Astrocyte (in vitro differentiated cells and primary cell): ENCODE data around the gene MMAA. TPM values are rescaled to one million over a fixed set of nuclear protein-coding genes. Genes with fewer than 3 reads are reported as not detected.

Experiments
- DNase-seq: peaks from one replicate; pipeline ENCODE4 v3.0.0-alpha.2; 2010; ENCODE audit warnings: low read depth
- FAIRE-seq: peaks from 2 replicates; lab custom pipeline; 2011; peaks lifted over from hg19 to GRCh38; lab: Jason Lieb, UNC
- H2AFZ ChIP-seq: 2 replicates; pipeline ENCODE4 v1.6.0; 2012; ENCODE audit warnings: low read depth, low read length, inconsistent platforms
- H3K27ac ChIP-seq: 2 replicates; pipeline ENCODE4 v1.5.1; 2011; ENCODE audit warnings: low read depth, low read length, inconsistent platforms
- H3K27me3 ChIP-seq: 2 replicates; pipeline ENCODE4 v1.6.0; 2011; ENCODE audit warnings: low read length, inconsistent platforms; ENCODE audit not compliant: insufficient read depth
- H3K36me3 ChIP-seq: 2 replicates; pipeline ENCODE4 v1.5.1; 2011; ENCODE audit warnings: low read length, inconsistent platforms; ENCODE audit not compliant: insufficient read depth
- H3K4me1 ChIP-seq: 2 replicates; pipeline ENCODE4 v1.5.1; 2011; ENCODE audit warnings: low read length, inconsistent platforms; ENCODE audit not compliant: insufficient read depth
- H3K4me2 ChIP-seq: 2 replicates; pipeline ENCODE4 v1.6.0; 2012; ENCODE audit warnings: low read length, inconsistent platforms
- H3K4me3 ChIP-seq: 2 replicates; pipeline ENCODE4 v1.5.1; 2011; ENCODE audit warnings: low read depth, mild to moderate bottlenecking, low read length, inconsistent platforms; ENCODE audit not compliant: insufficient read depth
- H3K79me2 ChIP-seq: 2 replicates; pipeline ENCODE4 v1.6.0; 2012; ENCODE audit warnings: mild to moderate bottlenecking, low read length, inconsistent platforms; ENCODE audit not compliant: insufficient read depth
- H3K9ac ChIP-seq: 2 replicates; pipeline ENCODE4 v1.6.0; 2012; ENCODE audit warnings: mild to moderate bottlenecking, low read length, inconsistent platforms
- H3K9me3 ChIP-seq: 2 replicates; pipeline ENCODE4 v1.5.1; 2012; ENCODE audit warnings: low read depth, mild to moderate bottlenecking, low read length, inconsistent platforms; ENCODE audit not compliant: insufficient read depth
- H4K20me1 ChIP-seq: 2 replicates; pipeline ENCODE4 v1.6.0; 2012; ENCODE audit warnings: low read length, inconsistent platforms; ENCODE audit not compliant: insufficient read depth
- H3K27ac Mint-ChIP-seq: one replicate; pipeline ENCODE4 v1.8.0; 2021; ENCODE audit warnings: mild to moderate bottlenecking, mixed read lengths; ENCODE audit not compliant: unreplicated experiment
- H3K27me3 Mint-ChIP-seq: one replicate; pipeline ENCODE4 v1.8.0; 2021; ENCODE audit warnings: low read depth, mixed read lengths; ENCODE audit not compliant: unreplicated experiment
- H3K36me3 Mint-ChIP-seq: one replicate; pipeline ENCODE4 v1.8.0; 2021; ENCODE audit warnings: low read depth, mixed read lengths; ENCODE audit not compliant: unreplicated experiment
- H3K4me1 Mint-ChIP-seq: one replicate; pipeline ENCODE4 v1.8.0; 2021; ENCODE audit warnings: low read depth, mixed read lengths; ENCODE audit not compliant: unreplicated experiment
- H3K4me3 Mint-ChIP-seq: one replicate; pipeline ENCODE4 v1.8.0; 2021; ENCODE audit warnings: mild to moderate bottlenecking, moderate library complexity, mixed read lengths; ENCODE audit not compliant: unreplicated experiment
- H3K9me3 Mint-ChIP-seq: one replicate; pipeline ENCODE4 v1.8.0; 2021; ENCODE audit warnings: mild to moderate bottlenecking, mixed read lengths; ENCODE audit not compliant: unreplicated experiment
- CTCF ChIP-seq: IDR thresholded peaks from 2 replicates; pipeline ENCODE4 v1.5.1; 2011; ENCODE audit warnings: low read depth, mild to moderate bottlenecking, inconsistent platforms, low read length, moderate library complexity; ENCODE audit not compliant: insufficient read depth
- EZH2 ChIP-seq: IDR thresholded peaks from 2 replicates; pipeline ENCODE4 v1.6.1; 2012; ENCODE audit warnings: mild to moderate bottlenecking, low read length, inconsistent platforms; ENCODE audit not compliant: insufficient read depth
- total RNA-seq: library from RNA; stranded (reverse); gene quantifications from 2 replicates; pipeline ENCODE4 v1.2.1, GENCODE V29; 2021

Gene MMAA
- total RNA-seq, 1 donor from 2014 or later = 8.5 TPM

GRCh38 chr4:145623831-145624230, 4.6 kb downstream of the MMAA start:
- H3K27ac ChIP-seq = no peak overlapping the region
- H3K4me3 Mint-ChIP-seq = no peak overlapping the region
- H3K4me3 ChIP-seq = no peak overlapping the region
- H3K27ac Mint-ChIP-seq = peak overlapping the region; percentile 94
- TF ChIP-seq CTCF = no peak
- no peak for TF ChIP-seq EZH2
- no peaks in the 10 kb centered on the region for H3K9me3 ChIP-seq
- peaks cover 10% of the 10 kb centered on the region for H3K36me3 Mint-ChIP-seq
- H3K4me1 Mint-ChIP-seq = peaks cover 14% of the 10 kb centered on the region
- H3K4me2 ChIP-seq = peak overlapping the region; percentile 19
- no peak overlapping the region for H3K9ac ChIP-seq
- no peaks in the 10 kb centered on the region for H4K20me1 ChIP-seq
- no peaks in the 10 kb centered on the region for H3K27me3 ChIP-seq
- peaks cover 3% of the 10 kb centered on the region for H3K79me2 ChIP-seq
- DNase-seq (peak; percentile 42), FAIRE-seq (peak; percentile 97)
- H2AFZ ChIP-seq = no peak overlapping the region
- no peaks in the 10 kb centered on the region for H3K27me3 Mint-ChIP-seq
- peaks cover 7% of the 10 kb centered on the region for H3K4me1 ChIP-seq
- H3K36me3 ChIP-seq = no peaks in the 10 kb centered on the region
- H3K9me3 Mint-ChIP-seq = peaks cover 3% of the 10 kb centered on the region

GRCh38 chr4:145625677-145626622, 6.8 kb downstream of the MMAA start:
- no peak for TF ChIP-seq EZH2
- TF ChIP-seq CTCF = no peak

GRCh38 chr4:145626623-145626982, 7.4 kb downstream of the MMAA start:
- H3K4me3 ChIP-seq = no peak overlapping the region
- no peak overlapping the region for H2AFZ ChIP-seq
- H3K9me3 ChIP-seq = no peaks in the 10 kb centered on the region
- H3K79me2 ChIP-seq = no peaks in the 10 kb centered on the region
- H3K4me3 Mint-ChIP-seq = no peak overlapping the region
- H3K4me2 ChIP-seq = no peak overlapping the region
- H4K20me1 ChIP-seq = no peaks in the 10 kb centered on the region
- H3K36me3 ChIP-seq = no peaks in the 10 kb centered on the region
- H3K27ac ChIP-seq = no peak overlapping the region
- H3K9me3 Mint-ChIP-seq = peaks cover 5% of the 10 kb centered on the region
- peaks cover 12% of the 10 kb centered on the region for H3K36me3 Mint-ChIP-seq
- peaks cover 7% of the 10 kb centered on the region for H3K4me1 ChIP-seq
- H3K9ac ChIP-seq = no peak overlapping the region
- no peak overlapping the region for H3K27ac Mint-ChIP-seq
- H3K27me3 ChIP-seq = no peaks in the 10 kb centered on the region
- H3K27me3 Mint-ChIP-seq = no peaks in the 10 kb centered on the region
- DNase-seq (no peak), FAIRE-seq (no peak)
- H3K4me1 Mint-ChIP-seq = peaks cover 5% of the 10 kb centered on the region
- TF ChIP-seq EZH2 (no peak), CTCF (no peak)

More at GRCh38 chr4:145625677-145626622, 6.8 kb downstream of the MMAA start:
- Histone ChIP-seq H3K27me3 (no peaks in the 10 kb centered on the region), H3K79me2 (no peaks in the 10 kb centered on the region), H3K4me3 (no peak overlapping the region), H3K4me1 (peaks cover 7% of the 10 kb centered on the region), H3K36me3 (no peaks in the 10 kb centered on the region), H4K20me1 (no peaks in the 10 kb centered on the region), H2AFZ (no peak overlapping the region), H3K9me3 (no peaks in the 10 kb centered on the region), H3K4me2 (no peak overlapping the region), H3K9ac (no peak overlapping the region), H3K27ac (no peak overlapping the region)
- no peak for DNase-seq
- Mint-ChIP-seq H3K4me1 (peaks cover 5% of the 10 kb centered on the region), H3K27ac (no peak overlapping the region), H3K4me3 (no peak overlapping the region), H3K36me3 (peaks cover 12% of the 10 kb centered on the region), H3K27me3 (no peaks in the 10 kb centered on the region), H3K9me3 (peaks cover 5% of the 10 kb centered on the region)
- FAIRE-seq = no peak
